ENCODE results near the gene LPAR2. TPM values are rescaled to one million over a fixed set of nuclear protein-coding genes. Genes with fewer than 3 reads are reported as not detected.
A peak's percentile ranks its signal among the peaks of the same experiment; 100 is the strongest.
"Not testable (repeated sequence)": the region's sequence is repeated elsewhere in the genome, so short reads cannot be mapped to it uniquely, and the experiment has no call there.

The LPAR2 gene
- total RNA-seq, 1 experiment from 2014 or later = 0.79 TPM

DNA sequence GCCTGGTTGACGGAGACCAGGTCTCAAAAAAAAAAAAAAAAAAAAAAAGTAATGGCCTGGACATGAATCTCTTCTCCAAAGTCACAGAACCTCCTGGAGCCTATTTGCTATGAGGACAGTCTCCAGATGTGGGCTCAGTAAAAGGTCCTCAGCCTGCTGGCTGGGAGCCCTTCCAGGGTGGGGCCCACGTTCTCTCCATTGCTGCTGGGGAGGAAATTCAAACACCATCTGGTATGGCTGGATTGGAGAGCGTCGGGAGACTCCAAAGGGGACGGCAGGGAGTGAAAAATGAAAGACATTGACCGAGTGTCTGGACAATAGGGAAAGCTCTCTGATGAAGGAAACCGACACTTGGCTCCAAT, 8.2 kb downstream of the LPAR2 start:
- H3K9me3 ChIP-seq = no peaks in the 10 kb centered on the region
- DNase-seq = no peak

DNA sequence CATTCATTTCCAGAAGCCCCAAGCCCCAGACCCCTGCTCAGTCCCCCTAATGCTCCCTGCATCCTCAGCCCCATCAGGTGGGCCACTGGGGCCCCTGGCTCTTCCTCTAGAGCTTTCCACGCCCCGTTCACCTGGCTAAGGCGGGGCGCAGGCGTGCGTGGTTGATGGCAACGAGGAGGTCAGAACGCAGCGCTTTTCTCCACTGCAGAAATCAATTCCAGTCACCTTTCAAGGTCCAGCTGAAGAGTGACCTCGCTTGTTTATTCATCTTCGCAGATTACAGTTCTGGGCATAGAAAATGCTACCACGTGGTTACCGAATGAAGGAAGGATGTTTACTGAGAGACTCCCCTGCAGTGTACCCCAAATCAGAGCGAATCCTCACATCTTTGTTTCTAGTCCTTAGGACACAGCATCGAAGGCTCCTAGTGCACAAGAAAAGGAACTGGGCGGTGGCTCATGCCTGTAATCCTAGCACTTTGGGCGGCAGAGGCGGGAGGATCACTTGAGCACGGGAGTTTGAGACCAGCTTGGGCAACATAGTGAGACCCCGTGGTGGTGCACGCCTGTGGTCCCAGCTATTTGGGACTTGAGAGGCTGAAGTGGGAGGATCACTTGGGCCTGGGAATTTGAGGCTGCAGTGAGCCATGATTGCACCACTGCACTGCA, 8.7 kb downstream of the LPAR2 start:
- Histone ChIP-seq H3K4me3 (peak overlapping the region; percentile 57; the same call in 1 of the 2 replicates), H3K9me3 (no peaks in the 10 kb centered on the region), H3K27me3 (no peaks in the 10 kb centered on the region), H3K36me3 (no peaks in the 10 kb centered on the region)
- DNase-seq = no peak

More for the DNA sequence above, 8.2 kb downstream of the LPAR2 start:
- no peaks in the 10 kb centered on the region for H3K27me3 ChIP-seq
- no peak overlapping the region for H3K4me3 ChIP-seq
- no peaks in the 10 kb centered on the region for H3K36me3 ChIP-seq

DNA sequence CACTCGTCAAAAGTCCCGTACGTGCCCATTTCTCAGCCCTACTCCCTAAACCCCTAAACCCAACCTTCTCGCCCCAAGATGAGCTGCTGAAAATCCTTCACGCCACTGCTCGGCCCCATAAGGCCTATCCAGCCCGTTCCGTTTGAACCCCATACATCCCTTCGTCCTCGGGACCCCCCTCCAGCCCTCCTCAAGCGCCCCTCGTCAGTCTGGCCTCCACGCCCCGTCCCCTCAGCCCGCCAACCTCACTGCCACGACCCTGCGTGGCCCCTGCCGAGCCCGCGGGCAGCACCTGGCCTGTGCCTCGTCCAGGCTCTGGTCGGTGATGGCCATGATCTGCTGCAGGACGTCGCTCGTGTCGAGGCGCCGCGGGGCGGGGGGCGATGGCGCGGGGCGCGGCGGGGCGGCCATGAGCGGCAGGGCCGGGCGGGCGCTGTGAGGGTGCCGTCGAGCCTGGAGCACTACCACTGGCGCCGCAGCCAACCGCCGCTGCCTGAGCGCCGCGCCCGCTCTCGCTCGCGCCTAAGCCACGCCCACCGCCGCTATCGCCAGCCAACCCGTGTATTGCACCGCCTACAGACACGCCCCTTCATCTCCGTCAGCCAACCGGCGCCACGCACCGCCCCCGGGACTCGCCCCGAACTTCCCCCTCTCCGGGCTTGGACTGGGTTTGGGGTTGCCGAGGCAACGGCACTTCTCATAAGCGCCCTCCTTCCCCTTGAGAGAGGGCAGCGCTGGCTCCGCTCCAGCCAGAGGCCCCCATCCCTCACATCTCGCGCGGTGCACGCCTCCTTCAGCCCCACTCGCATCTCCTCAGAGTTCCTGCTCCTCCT, 9.6 kb downstream of the LPAR2 start, which contains the start of gene PBX4:
TSS of gene PBX4 (minus strand) at position 469 of the 833 bp plus-strand sequence. CDS start at position 411, 58 bp downstream.
- Histone ChIP-seq H3K27me3 (no peaks in the 10 kb centered on the region), H3K36me3 (no peaks in the 10 kb centered on the region), H3K9me3 (no peaks in the 10 kb centered on the region), H3K4me3 (peak within 1 kb of the TSS; percentile 57)
- peak; percentile 95 for DNase-seq

DNA sequence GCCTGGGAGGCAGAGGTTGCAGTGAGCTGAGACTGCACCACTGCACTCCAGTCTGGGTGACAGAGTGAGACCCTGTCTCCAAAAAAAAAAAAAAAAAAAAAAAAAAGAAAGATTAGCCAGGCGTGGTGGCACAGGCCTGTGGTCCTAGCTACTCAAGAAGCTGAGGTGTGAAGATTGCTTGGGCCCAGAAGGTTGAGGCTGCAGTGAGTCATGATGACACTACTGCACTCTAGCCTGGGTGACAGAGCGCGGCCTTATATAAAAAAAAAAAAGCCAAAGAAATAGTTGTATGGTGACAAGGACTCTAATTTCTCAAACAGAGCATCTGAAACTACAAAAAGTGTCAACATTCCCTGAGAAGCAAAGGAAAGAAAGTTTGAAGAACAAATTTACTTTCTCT, 12.9 kb downstream of the LPAR2 start:
- no peaks in the 10 kb centered on the region for H3K27me3 ChIP-seq
- H3K9me3 ChIP-seq = no peaks in the 10 kb centered on the region
- no peak overlapping the region for H3K4me3 ChIP-seq
- no peak for DNase-seq
- no peaks in the 10 kb centered on the region for H3K36me3 ChIP-seq

DNA sequence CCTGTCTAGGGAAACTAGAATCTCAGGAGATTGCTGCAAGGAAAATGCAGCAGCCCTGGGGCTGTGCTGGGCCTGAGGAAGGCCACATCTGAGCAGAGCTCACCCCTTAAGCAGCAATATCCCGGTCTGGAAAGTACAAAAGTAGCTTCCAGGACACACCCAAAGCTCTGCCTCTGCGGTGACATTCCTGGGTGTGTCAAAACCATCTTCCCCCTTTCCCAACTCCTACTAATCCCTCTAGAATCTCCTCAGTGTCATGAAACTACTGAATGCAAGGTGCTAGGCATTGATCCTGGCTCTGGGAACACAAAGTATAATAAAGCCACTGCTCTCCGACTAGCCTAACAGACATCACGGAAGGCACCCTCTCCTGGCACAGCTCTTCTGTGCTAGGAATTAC, 14.5 kb downstream of the LPAR2 start:
- H3K4me3 ChIP-seq = no peak overlapping the region
- H3K9me3 ChIP-seq = no peaks in the 10 kb centered on the region
- H3K27me3 ChIP-seq = no peaks in the 10 kb centered on the region
- H3K36me3 ChIP-seq = no peaks in the 10 kb centered on the region
- no peak for DNase-seq

DNA sequence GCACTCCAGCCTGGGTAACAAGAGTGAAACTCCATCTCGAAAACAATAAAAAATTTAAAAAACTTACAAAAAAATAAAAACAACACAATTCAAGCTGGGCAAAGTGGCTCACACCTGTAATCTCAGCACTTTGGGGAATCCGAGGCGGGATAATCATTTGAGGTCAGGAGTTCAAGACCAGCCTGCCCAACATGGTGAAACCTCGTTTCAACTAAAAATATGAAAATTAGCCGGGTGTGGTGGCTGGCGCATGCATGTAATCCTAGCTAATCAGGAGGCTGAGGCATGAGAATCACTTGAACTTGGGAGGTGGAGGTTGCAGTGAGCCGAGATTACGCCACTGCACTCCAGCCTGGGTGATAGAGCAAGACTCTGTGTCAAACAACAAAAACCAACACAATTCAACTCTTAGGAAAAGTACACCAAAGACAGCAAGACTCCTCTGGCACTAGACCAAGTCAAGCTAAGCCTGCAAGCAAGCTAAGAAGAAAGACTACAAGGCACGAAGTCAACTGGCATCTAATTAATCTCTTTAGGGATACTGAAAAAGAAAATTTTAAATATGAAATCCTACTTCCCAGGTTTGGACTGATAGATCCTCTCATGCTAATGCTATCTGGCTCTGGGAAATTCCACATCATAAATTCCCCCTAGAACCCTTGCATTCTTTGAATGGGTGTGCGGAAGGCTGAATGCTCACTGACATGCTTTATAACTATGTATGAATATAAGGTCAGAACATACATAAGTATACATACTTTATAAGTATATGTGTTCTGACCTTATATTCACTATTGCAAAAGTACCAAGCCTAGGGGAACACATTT, 17.4 kb downstream of the LPAR2 start:
- DNase-seq = no peak
- Histone ChIP-seq H3K27me3 (no peaks in the 10 kb centered on the region), H3K36me3 (no peaks in the 10 kb centered on the region), H3K9me3 (no peaks in the 10 kb centered on the region), H3K4me3 (no peak overlapping the region)

DNA sequence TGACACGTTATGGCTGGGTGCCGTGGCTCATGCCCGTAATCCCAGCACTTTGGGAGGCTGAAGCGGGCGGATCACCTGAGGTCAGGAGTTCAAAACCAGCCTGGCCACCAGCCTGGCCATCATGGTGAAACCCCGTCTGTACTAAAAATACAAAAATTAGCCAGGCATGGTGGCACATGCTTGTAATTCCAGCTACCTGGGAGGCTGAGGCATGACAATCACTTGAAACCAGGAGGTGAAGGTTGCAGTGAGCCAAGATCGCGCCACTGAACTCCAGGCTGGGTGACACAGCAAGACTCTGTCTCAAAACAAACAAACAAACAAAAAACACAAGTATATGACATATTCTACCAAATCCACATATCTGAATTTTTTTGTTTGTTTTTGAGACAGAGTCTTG, 21.3 kb downstream of the LPAR2 start:
- H3K36me3 ChIP-seq, H3K27me3 ChIP-seq, H3K4me3 ChIP-seq, DNase-seq, H3K9me3 ChIP-seq: not testable (repeated sequence)

DNA sequence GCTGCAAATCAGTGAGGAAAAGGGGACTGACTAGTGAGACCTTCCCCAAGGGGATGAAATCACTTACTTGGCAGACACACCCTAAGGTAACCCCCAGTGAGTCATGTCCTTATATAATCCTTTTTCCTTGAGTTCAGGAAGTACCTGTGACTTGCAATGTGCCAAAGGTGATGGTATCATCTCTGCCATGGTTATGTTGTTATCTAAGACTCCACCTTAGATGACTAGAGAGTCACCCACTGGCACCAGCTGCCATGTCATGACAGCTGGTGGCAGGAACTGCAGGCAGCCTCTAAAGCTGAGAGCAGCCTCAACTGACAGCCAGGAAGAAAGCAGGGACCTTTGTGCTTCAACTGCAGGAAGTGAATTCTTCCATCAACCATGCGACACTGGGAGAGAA, 22.0 kb downstream of the LPAR2 start:
- Histone ChIP-seq H3K9me3 (no peaks in the 10 kb centered on the region), H3K4me3 (no peak overlapping the region), H3K36me3 (no peaks in the 10 kb centered on the region), H3K27me3 (no peaks in the 10 kb centered on the region)
- DNase-seq = no peak

DNA sequence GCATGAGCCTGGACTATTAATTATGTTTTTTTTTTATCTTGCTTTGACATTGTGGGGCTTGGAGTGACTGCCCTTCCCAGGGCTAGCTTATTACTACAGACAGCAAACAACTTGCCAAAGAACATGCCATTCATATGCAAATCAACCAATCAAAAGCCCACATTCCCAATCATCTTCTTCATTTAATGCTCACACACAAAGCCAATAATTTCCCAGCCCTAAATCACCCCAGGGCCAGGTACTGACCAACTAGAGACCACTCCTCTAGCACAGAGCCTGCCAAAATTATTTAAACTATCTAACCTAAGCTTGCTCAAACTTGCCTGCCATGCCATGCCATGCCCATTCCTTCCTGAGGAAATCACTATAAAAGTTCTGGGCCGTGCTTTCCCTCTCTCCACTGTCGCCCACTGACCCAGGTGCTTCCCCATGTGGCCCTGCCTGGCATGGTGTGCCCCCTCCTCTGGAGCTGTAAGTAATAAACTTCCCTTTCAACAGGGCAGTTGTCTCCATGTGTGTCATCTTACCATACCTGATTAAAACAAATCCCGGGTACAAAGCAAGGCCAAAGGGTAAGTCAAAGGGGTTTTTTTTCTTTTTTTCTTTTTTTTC, 25.2 kb downstream of the LPAR2 start:
- Histone ChIP-seq H3K27me3 (no peaks in the 10 kb centered on the region), H3K4me3 (no peak overlapping the region), H3K9me3 (no peaks in the 10 kb centered on the region), H3K36me3 (no peaks in the 10 kb centered on the region)
- no peak for DNase-seq

DNA sequence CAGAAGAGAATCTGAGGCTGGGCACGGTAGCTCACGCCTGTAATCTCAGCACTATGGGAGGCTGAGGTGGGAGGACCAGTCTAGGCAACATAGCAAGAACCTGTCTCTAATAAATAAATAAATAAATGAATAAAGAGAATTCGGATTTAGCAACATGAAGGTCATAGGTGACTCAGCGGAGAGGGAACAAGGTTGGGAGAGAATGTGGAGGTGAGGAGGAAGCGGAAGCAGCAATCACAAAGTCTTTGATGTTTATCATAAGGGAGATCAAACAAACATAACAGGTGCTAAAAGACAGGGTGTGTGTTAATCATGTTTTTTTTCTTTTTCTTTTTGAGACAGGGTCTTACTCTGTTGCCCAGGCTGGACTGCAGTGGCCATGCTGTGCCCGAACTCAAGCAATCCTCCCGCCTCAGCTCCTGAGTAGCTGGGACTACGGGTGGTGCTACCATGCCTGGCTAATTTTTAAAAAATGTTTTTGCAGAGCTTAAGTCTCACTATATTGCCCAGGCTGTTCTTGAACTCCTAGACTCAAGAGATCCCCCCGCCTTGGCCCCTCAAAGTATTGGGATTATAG, 25.8 kb downstream of the LPAR2 start:
- H3K4me3 ChIP-seq = no peak overlapping the region

DNA sequence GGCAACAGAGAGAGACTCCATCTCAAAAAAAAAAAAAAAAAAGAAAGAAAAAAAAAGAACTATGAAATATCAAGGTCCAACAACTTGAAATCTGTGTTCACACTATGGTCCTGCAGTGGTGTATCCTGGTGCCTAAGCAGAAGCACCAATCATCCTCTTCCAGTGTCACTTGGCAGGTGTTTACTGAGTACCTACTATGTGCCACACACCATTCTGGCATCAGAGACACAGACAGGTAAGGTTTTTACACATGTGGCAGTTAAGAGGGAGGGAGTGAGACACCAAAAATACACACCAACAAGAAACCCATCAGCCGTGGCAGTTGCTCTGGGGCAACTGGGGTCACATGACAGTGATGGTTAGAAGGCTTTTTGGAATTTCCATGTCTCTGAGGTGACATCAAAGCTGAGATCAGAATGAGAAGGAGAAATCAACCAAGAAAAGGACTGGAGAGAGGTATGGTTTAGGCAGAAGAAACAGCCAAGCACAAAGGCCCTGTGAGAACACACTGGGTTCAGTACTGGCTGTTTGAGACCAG, 27.2 kb downstream of the LPAR2 start:
- DNase-seq = no peak
- no peaks in the 10 kb centered on the region for H3K9me3 ChIP-seq

More for the DNA sequence above, 25.8 kb downstream of the LPAR2 start:
- Histone ChIP-seq H3K36me3 (no peaks in the 10 kb centered on the region), H3K27me3 (no peaks in the 10 kb centered on the region), H3K9me3 (no peaks in the 10 kb centered on the region)
- DNase-seq = no peak

DNA sequence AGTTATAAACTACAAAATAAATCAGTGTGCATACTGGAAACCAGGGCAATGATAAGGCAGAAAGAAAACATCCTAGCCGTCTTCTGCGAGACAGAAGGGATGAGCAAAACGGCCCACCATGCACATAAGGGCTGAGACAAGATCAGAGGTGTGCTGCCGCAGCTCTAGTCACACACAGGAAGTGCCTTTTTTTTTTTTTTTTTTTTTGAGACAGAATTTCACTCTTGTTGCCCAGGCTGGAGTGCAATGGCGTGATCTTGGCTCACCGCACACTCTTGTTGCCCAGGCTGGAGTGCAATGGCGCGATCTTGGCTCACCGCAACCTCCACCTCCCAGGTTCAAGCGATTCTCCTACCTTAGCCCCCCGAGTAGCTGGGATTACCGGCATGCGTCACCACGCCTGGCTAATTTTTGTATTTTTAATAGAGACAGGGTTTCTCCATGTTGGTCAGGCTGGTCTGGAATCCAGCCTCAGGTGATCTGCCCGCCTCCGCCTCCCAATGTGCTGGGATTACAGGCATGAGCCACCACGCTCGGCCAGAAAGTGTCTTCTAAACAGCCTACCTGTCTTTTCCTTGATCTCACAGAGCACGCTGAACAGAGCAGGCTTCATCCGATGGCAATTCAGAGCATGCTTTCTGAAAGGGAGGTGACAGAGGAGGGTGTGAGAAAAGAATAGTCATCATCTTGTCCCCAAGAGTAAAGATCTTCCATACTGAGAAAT, 29.1 kb downstream of the LPAR2 start:
- H3K4me3 ChIP-seq, H3K36me3 ChIP-seq, H3K9me3 ChIP-seq, H3K27me3 ChIP-seq, DNase-seq: not testable (repeated sequence)

More for the DNA sequence above, 27.2 kb downstream of the LPAR2 start:
- H3K36me3 ChIP-seq = no peaks in the 10 kb centered on the region
- H3K4me3 ChIP-seq = no peak overlapping the region
- no peaks in the 10 kb centered on the region for H3K27me3 ChIP-seq

DNA sequence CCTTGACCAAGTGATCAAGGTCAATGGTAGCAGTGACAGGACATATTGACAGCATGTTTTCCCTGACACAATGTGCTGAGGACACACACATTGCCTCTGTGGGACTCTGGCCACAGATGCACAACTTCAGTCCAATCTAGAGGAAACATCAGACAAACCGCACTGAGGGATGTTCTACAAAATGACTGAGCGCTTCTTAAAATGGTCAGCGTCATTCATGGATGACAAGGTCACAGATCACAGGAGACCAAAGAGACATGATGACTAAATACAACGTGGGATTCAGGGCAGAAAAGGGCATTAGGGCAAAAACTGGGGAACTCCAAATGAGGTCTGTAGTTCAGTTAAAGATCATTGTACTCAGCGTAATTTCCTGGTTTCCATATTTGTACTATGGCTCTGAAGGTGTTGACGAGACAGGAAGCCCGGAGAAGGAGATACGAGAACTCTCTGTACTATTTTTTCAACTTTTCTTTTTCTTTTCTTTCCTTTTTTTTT, 30.2 kb downstream of the LPAR2 start:
- no peak for DNase-seq
- Histone ChIP-seq H3K27me3 (no peaks in the 10 kb centered on the region), H3K4me3 (no peak overlapping the region), H3K9me3 (no peaks in the 10 kb centered on the region), H3K36me3 (no peaks in the 10 kb centered on the region)

DNA sequence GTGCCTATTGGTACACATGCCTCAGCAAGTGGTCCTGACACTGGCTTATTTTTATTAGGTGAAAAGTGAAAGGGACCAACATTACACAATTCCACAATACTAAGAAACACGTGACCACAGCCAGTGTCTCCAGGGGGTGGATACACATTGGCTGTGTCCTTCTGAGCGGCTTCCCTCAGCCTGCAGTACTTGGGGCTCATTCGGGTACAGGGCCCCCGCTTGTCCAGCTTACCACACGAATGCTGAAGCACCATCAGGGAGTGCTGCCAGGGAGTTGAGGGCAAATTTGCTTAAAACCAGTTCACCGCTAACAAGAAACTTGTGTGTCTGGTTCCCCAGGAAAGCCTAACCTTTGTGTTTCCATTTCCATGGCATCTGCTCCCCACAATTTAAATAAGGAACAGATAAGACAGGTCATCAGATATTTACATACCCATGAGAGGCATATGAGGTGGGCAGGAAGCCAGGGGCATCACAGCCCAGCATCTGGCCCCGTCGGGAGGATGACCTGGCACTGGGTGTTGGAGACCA, 32.8 kb downstream of the LPAR2 start:
- no peaks in the 10 kb centered on the region for H3K9me3 ChIP-seq
- peak; percentile 47 for DNase-seq
- H3K4me3 ChIP-seq = no peak overlapping the region
- no peaks in the 10 kb centered on the region for H3K36me3 ChIP-seq
- H3K27me3 ChIP-seq = no peaks in the 10 kb centered on the region

DNA sequence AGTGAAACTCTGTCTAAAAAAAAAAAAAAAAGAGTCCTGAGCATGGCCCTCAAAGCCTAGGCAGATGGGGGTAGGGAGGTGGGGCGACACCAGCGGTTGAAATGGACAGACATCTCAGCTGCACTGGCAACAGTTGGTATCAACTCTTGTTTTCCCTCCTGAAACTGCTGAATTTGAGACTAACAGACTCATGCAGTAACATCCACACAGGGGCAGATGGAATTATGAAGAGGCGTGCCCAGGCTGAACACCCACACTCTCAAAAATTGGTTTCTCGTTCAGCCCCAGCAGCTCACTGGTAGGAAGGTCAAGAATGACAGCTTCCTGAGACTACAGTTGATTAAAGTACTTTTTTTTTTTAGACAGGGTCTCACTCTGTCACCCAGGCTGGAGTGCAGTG, 33.6 kb downstream of the LPAR2 start:
- Histone ChIP-seq H3K9me3 (no peaks in the 10 kb centered on the region), H3K27me3 (no peaks in the 10 kb centered on the region), H3K36me3 (no peaks in the 10 kb centered on the region), H3K4me3 (no peak overlapping the region)
- DNase-seq = no peak
